Fibroblast of lung (primary cell): Measurements from ENCODE around the gene CATSPERD. TPM values are rescaled to one million over a fixed set of nuclear protein-coding genes. Genes with fewer than 3 reads are reported as not detected.

Source experiments
- DNase-seq, 2 donors: peaks; one replicate each; pipeline versions ENCODE4 v3.0.0 to v3.0.0-alpha.2; 2010; ENCODE audit warnings: low read depth in 2 of 2
- H2AFZ ChIP-seq: 2 replicates; pipeline ENCODE4 v1.5.1; 2012; ENCODE audit warnings: low read length, control low read depth, inconsistent platforms
- H3K27ac ChIP-seq: 2 replicates; pipeline ENCODE4 v1.5.1; 2011; ENCODE audit warnings: low read length, control low read depth; ENCODE audit not compliant: insufficient read depth
- H3K27me3 ChIP-seq: 2 replicates; pipeline ENCODE4 v1.5.1; 2011; ENCODE audit warnings: mild to moderate bottlenecking, low read length; ENCODE audit not compliant: control insufficient read depth, insufficient read depth
- H3K36me3 ChIP-seq: 2 replicates; pipeline ENCODE4 v1.5.1; 2011; ENCODE audit warnings: low read length; ENCODE audit not compliant: control insufficient read depth, insufficient read depth
- H3K4me1 ChIP-seq: 2 replicates; pipeline ENCODE4 v1.5.1; 2011; ENCODE audit warnings: low read length; ENCODE audit not compliant: control insufficient read depth, insufficient read depth; ENCODE audit errors: extremely low read depth
- H3K4me2 ChIP-seq: 2 replicates; pipeline ENCODE4 v1.5.1; 2011; ENCODE audit warnings: low read length, control low read depth; ENCODE audit not compliant: insufficient read depth; ENCODE audit errors: extremely low read depth
- H3K4me3 ChIP-seq, 4 experiments: fragments of 200-600 bp in 1 of 4; sonication (generic) in 1 of 4; replicated peaks in 1 of 4; 2 replicates each; pipeline ENCODE4 v1.5.1; 2011 to 2016; ENCODE audit warnings: low read length in 4 of 4, low read depth in 3 of 4, mild to moderate bottlenecking in 3 of 4, control low read depth in 2 of 4, inconsistent platforms in 1 of 4, mixed read lengths in 1 of 4; ENCODE audit not compliant: insufficient read depth in 1 of 4; ENCODE audit errors: control extremely low read depth in 1 of 4
- H3K79me2 ChIP-seq: 2 replicates; pipeline ENCODE4 v1.5.1; 2012; ENCODE audit warnings: mild to moderate bottlenecking, low read length, inconsistent platforms; ENCODE audit not compliant: control insufficient read depth, insufficient read depth
- H3K9ac ChIP-seq: 2 replicates; pipeline ENCODE4 v1.5.1; 2011; ENCODE audit warnings: mild to moderate bottlenecking, low read length, control low read depth; ENCODE audit not compliant: insufficient read depth
- H3K9me3 ChIP-seq: 2 replicates; pipeline ENCODE4 v1.5.1; 2012; ENCODE audit warnings: low read depth, low read length; ENCODE audit not compliant: control insufficient read depth, insufficient read depth
- H4K20me1 ChIP-seq: 2 replicates; pipeline ENCODE4 v1.5.1; 2011; ENCODE audit warnings: low read length; ENCODE audit not compliant: control insufficient read depth, insufficient read depth; ENCODE audit errors: extremely low read depth
- EZH2 ChIP-seq: IDR thresholded peaks from 2 replicates; pipeline ENCODE4 v1.5.1; 2012; ENCODE audit warnings: low read length, control low read depth, mild to moderate bottlenecking; ENCODE audit errors: missing control alignments
- polyA plus RNA-seq, 2 donors: library from polyadenylated mRNA; depleted of rRNA in 1 of 2; stranded (reverse) in 1 of 2; unstranded in 1 of 2; fragments of >200 nt; gene quantifications; 2 replicates each; pipeline ENCODE4 v1.2.1, GENCODE V29; 2011 to 2012; ENCODE audit warnings: missing spikeins in 1 of 2
- total RNA-seq: library from RNA; depleted of rRNA; stranded (reverse); fragments of >200 nt; gene quantifications from 2 replicates; pipeline ENCODE4 v1.2.1, GENCODE V29; 2014
- TF ChIP-seq, protein P1 (sequence below), 2 donors: IDR thresholded peaks in 1 of 2; conservative IDR thresholded peaks in 1 of 2; 1 replicate in 1 of 2; 2 replicates in 1 of 2; pipeline ENCODE4 v1.5.1; 2011 to 2012; ENCODE audit warnings: low read length in 2 of 2, control low read depth in 1 of 2, inconsistent platforms in 1 of 2, low read depth in 1 of 2, mild to moderate bottlenecking in 1 of 2

CATSPERD gene
- total and polyA plus RNA-seq, 2 donors (not counting 1 experiment from before 2014, with no cell fraction given): not detected

GRCh38 chr19:5782322-5782721, 61.9 kb downstream of the CATSPERD start:
- H3K9ac ChIP-seq: no peak overlapping the region

GRCh38 chr19:5782945-5783919, 62.8 kb downstream of the CATSPERD start:
- Histone ChIP-seq H3K79me2 (no peaks in the 10 kb centered on the region), H3K27me3 (no peaks in the 10 kb centered on the region), H4K20me1 (no peaks in the 10 kb centered on the region), H3K36me3 (peaks cover 24% of the 10 kb centered on the region), H3K4me2 (no peak overlapping the region), H3K27ac (no peak overlapping the region), H3K4me3 (no peak overlapping the region), H2AFZ (no peak overlapping the region), H3K9me3 (no peaks in the 10 kb centered on the region), H3K9ac (no peak overlapping the region), H3K4me1 (no peaks in the 10 kb centered on the region)
- DNase-seq: no peak
- TF ChIP-seq EZH2: no peak
- TF ChIP-seq, protein P1, sequence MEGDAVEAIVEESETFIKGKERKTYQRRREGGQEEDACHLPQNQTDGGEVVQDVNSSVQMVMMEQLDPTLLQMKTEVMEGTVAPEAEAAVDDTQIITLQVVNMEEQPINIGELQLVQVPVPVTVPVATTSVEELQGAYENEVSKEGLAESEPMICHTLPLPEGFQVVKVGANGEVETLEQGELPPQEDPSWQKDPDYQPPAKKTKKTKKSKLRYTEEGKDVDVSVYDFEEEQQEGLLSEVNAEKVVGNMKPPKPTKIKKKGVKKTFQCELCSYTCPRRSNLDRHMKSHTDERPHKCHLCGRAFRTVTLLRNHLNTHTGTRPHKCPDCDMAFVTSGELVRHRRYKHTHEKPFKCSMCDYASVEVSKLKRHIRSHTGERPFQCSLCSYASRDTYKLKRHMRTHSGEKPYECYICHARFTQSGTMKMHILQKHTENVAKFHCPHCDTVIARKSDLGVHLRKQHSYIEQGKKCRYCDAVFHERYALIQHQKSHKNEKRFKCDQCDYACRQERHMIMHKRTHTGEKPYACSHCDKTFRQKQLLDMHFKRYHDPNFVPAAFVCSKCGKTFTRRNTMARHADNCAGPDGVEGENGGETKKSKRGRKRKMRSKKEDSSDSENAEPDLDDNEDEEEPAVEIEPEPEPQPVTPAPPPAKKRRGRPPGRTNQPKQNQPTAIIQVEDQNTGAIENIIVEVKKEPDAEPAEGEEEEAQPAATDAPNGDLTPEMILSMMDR (conservative IDR thresholded peaks at IDR 0.05 in 1 of 2, IDR thresholded peaks at IDR 0.05 in 1 of 2; ENCODE audit: low read depth in 1 of 2, low read length in 2 of 2): no peak

More at GRCh38 chr19:5782322-5782721, 61.9 kb downstream of the CATSPERD start:
- Histone ChIP-seq H3K27ac (no peak overlapping the region), H3K27me3 (no peaks in the 10 kb centered on the region), H3K4me2 (no peak overlapping the region), H3K4me3 (no peak overlapping the region), H3K79me2 (no peaks in the 10 kb centered on the region), H3K9me3 (no peaks in the 10 kb centered on the region), H3K4me1 (no peaks in the 10 kb centered on the region), H4K20me1 (no peaks in the 10 kb centered on the region), H3K36me3 (peaks cover 17% of the 10 kb centered on the region), H2AFZ (no peak overlapping the region)
- TF ChIP-seq EZH2: no peak
- TF ChIP-seq, protein P1 (conservative IDR thresholded peaks at IDR 0.05 in 1 of 2, IDR thresholded peaks at IDR 0.05 in 1 of 2; ENCODE audit: low read depth in 1 of 2, low read length in 2 of 2): no peak
- no peak for DNase-seq

DNA sequence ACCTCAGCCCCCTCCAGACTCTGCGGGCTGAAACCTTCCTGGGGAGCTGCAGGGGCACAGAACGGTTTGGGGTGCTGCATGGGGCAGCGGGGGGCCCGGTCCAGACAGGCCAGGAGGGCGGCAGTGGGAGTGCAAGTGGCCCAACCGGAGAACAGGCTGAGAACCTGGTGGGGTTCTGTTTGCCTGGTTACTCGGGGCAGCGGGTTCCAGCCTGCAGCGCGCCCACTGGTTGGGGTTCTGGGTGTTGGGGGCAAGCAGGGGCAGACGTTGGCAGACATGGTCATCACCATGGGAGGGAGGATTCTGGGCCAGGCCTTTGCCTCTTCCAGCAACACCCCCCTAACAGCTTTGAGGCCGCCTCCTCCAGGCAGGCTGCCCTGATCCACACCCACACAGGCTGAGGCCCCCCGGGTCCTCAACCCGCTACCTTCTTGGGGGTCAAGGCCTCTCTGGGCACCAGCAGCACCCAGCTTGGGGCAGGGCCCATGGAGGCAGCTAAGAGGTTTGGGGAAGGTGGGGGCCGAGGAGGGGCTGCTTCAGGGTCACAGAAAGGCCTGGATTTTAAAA, 64.2 kb downstream of the CATSPERD start, which contains the start of gene PRR22:
Gene PRR22, minus strand, starts transcription at position 166 of the 567 bp plus-strand sequence. Its CDS starts 86 bp downstream, at position 80.
- Histone ChIP-seq H3K36me3 (peaks cover 34% of the 10 kb centered on the region), H2AFZ (no peak within 1 kb of the TSS), H3K27me3 (no peaks in the 10 kb centered on the region), H3K4me3 (no peak within 1 kb of the TSS), H3K9ac (no peak within 1 kb of the TSS), H3K4me1 (no peaks in the 10 kb centered on the region), H3K4me2 (no peak within 1 kb of the TSS), H4K20me1 (no peaks in the 10 kb centered on the region), H3K9me3 (no peaks in the 10 kb centered on the region), H3K27ac (no peak within 1 kb of the TSS), H3K79me2 (no peaks in the 10 kb centered on the region)
- no peak for TF ChIP-seq EZH2
- TF ChIP-seq, protein P1 (conservative IDR thresholded peaks at IDR 0.05 in 1 of 2, IDR thresholded peaks at IDR 0.05 in 1 of 2; ENCODE audit: low read depth in 1 of 2, low read length in 2 of 2): no peak
- DNase-seq: no peak
